AG08395 (cell line): Measurements from ENCODE around the gene COL5A1.

Source experiments
- DNase-seq: peaks from one replicate; pipeline ENCODE4 v3.0.0; 2012; ENCODE audit warnings: mixed read lengths, low spot score

The COL5A1 gene

GRCh38 chr9:134741846-134742245 is 100.2 kb downstream of the COL5A1 start:
- no peak for DNase-seq

DNA sequence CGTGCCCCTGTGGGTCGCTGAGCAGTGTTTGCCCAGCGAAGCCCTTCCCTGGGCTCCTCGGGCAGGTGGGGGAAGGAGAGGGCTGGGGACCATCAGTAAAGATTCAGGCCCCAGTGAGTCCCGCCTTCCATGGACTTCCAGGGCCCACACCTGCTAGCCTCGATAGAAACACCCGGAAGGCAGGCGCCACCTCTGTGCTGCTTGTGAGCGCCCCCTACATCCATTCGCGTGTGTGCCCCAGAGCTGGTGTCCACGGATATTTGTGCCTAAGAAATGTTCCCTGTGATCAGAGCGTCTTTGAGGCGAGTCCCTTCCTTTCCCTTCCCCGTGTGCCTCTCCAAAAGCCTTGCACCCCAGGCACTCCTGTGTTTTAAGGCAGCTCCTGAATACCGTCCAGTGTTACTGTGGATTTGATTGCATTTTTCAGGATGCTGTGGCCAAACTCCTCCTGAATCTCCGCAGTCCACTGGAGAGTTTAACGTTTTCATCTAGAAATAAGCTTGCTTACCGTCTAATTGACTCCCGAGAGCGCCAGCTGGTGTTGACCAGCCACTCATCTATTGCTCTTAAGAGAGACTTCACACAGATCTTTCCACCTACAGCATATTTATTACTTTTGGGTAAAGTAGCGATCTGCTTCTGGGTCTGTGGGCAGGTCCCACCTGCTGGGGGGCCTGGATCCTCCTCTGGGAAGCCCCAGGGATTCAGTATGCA is 101.4 kb downstream of the COL5A1 start:
- no peak for DNase-seq

DNA sequence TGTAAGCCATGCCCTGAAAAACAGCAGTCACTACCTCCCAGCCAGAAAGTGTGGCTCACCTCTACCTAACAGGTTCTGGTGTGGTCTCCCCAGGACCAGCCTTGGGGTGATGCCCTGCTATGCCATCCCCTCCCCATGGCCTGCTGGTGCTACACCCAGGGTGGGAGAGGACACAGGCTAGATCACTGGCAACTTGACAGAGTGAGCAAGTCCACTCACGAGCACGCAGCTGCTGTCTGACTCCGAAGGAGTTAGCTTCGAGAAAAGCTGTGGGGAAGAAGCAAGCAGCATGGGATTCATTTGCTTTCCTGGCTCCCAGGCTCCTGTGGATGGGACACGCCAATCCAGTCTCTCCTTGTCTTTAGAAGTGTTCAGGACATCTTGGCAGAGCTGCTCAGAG is 102.2 kb downstream of the COL5A1 start:
- DNase-seq = no peak

DNA sequence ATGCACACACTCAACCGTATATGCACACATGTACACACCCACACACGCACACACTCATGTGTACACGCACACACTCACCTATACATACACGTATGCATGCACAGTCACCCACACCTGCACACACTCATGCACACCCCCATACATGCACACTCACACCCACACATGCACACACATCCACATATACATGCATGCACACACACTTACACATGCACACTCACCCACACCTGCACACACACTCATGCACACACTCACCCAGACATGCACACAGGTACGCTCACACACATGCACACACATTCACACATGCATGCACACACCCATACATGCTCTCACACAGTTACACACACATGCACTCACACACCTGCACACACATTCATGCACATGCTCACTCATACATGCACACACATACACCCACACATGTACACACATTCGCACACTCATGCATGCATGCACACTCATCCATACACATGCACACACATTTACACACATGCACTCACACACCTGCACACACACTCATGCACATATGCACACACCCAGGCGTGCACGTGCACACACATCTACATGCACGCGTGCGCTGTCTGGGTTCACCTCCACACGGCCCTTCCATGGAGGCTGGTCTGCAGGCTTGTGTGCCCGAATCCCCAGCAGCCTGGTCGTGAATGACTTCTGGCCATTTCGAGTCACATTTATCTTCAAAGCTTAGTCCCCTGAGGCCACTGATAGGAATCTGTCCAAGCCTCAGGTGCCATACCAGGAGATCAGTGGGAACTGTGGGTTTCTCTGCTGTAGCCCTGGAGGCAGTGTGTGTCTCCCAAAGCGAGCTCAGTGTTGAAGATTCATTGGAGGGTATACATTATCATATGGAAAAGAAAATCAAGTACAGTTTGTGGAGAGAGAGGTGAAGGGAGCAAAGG is 103.0 kb downstream of the COL5A1 start:
- no peak for DNase-seq

GRCh38 chr9:134747951-134748489 is 106.4 kb downstream of the COL5A1 start:
- no peak for DNase-seq

- no peak for DNase-seq
Observed at GRCh38 chr9:134748591-134748990, 107.0 kb downstream of the COL5A1 start.

- no peak for DNase-seq
Observed at GRCh38 chr9:134750450-134751155, 109.0 kb downstream of the COL5A1 start.

DNA sequence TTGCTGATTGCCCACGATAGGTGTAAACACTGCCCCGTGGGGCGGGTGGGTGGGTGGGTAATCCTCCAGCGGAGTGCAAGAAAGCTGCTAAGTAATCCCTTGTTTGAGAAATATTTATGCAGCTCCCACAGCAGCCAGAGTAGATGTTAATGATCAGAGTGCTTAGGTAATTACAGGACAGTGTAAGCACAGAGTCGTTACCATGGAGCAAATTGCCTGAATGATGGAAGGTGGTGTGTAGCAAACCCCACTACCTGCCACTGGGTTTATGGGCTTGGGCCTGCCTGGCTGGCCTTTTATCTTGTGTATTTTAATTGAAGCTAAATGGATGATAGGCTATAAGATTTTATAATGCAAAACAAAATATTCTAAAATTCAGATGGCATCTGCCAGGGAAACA is 110.0 kb downstream of the COL5A1 start:
- no peak for DNase-seq

GRCh38 chr9:134752471-134753168 is 111.0 kb downstream of the COL5A1 start:
- no peak for DNase-seq

GRCh38 chr9:134753191-134753590 is 111.6 kb downstream of the COL5A1 start:
- no peak for DNase-seq

GRCh38 chr9:134755221-134755907 is 113.8 kb downstream of the COL5A1 start:
- DNase-seq = no peak

DNA sequence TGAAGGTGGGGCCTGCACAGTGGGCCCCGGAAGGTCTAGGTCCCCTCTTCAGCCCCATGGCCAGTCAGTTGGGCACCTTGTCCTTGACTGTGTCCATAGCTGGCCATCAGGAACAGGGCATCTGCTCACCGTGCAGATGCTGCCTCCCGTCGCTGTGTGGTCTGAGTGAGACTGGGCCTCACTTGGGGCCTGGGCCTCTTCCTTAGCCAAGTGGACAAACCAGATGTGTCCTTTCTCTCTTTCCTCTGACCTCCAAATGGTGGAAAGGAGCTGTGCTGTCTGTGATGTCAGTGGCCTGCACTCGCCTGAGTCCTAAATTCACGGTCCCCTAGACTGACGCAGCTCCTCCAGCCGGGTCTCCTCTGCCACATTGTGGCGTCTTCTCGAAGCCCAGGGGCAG is 114.5 kb downstream of the COL5A1 start:
- no peak for DNase-seq

GRCh38 chr9:134757216-134757975 is 115.8 kb downstream of the COL5A1 start:
- DNase-seq = no peak

- no peak for DNase-seq
Observed at GRCh38 chr9:134758949-134759607, 117.5 kb downstream of the COL5A1 start.

- no peak for DNase-seq
Observed at GRCh38 chr9:134759913-134760312, 118.3 kb downstream of the COL5A1 start.

- no peak for DNase-seq
Observed at GRCh38 chr9:134760750-134761420, 119.3 kb downstream of the COL5A1 start.

DNA sequence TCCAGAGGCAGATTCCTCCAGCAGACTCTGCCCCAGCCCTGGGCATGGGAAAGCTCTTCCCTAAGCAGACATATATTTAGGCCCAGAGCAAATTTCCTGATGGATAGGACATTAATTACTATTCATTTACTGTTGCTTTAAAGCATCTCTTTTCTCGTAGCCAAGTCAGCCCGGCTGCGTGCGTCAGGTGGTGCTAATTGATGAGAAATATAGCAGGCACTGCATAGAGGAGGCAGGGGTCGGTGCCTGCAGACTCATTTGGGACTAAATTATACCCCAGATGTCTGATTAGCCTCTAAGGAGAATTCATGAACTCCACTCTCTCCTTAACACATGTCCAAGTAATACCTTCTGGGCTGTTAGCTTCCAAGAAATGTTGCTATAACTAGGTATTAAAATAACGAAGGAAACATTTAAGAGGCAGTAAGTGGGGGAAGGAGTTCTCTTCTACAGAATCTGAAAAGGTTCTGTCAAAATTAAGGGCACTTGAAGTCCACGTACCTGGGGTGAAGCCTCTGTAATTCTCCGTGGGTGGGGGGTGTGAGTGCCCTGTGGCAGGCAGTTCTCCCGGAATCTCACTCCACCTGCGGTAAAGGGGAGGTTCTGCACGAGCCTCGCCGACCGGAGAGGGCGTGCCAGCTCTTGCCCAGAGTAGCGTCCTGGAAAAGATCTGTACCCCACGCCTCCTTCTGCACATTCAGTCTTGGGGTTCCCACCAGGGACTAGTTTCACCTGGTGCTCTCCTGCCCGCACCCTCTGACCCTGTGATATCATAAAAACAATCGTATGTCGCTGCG is 123.1 kb downstream of the COL5A1 start:
- DNase-seq = no peak

GRCh38 chr9:134765785-134766184 is 124.2 kb downstream of the COL5A1 start:
- DNase-seq = no peak
